Superior temporal gyrus (tissue), 1 donor: ENCODE data around the gene AFAP1.

Source experiments
- DNase-seq: peaks from one replicate; pipeline ENCODE4 v3.0.0-alpha.2; 2016; ENCODE audit errors: extremely low spot score

AFAP1 gene

DNA sequence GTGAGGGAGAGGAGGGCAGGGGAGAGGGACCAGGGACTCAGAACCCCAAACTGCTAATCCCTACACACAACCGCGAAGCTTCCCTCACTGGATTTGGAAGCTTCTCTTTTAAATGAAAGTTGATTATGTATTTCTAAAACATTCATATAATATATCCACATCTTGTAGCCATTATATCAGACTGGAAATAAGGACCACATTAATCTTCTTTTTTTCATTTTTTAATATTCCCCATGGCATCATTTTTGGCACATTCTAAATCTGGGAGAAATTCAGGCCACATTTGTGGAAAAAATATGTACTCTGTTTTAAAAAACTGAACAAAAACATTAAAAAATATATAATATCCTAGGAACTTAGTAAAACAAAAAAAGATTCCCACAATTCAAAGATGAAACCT lies 97.8 kb downstream of the AFAP1 start:
- no peak for DNase-seq

DNA sequence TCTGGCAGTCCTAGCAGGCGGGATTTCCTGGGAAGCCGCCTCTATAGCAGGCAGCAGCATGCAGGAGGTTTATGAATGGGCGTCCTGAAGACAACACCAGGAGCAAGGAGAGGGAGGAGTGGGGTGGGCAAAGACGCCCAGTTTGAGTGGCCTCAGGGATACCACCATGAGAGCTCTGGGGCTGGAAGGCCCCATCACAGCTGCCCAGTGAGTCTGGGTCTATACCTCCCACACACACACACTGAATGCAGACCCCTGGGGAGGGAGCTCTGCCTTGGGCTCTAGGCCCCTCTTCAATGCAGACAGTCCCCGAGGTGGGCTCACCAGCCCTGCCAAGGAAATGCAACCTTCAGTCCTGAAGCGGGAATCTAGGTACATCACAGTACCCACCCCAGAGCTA lies 98.6 kb downstream of the AFAP1 start:
- no peak for DNase-seq

DNA sequence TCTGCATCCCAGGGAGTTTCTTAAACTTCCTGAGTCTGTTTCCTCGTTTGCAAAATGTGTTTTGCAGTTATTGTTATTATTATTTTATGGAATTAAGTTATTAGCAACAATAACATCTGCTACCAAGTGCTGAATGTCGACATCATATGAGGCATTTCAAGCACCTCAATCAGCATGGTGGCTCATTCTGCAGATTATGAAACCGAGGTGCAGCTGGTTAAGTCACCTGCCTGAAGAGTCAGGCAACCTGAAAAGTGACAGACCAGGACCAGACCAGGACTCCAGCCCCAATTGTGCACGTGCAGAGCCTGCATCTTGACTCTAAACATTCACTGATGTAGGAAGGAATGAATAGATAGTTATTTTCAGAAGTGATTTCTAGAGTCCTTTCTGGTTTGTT lies 99.8 kb downstream of the AFAP1 start:
- no peak for DNase-seq

DNA sequence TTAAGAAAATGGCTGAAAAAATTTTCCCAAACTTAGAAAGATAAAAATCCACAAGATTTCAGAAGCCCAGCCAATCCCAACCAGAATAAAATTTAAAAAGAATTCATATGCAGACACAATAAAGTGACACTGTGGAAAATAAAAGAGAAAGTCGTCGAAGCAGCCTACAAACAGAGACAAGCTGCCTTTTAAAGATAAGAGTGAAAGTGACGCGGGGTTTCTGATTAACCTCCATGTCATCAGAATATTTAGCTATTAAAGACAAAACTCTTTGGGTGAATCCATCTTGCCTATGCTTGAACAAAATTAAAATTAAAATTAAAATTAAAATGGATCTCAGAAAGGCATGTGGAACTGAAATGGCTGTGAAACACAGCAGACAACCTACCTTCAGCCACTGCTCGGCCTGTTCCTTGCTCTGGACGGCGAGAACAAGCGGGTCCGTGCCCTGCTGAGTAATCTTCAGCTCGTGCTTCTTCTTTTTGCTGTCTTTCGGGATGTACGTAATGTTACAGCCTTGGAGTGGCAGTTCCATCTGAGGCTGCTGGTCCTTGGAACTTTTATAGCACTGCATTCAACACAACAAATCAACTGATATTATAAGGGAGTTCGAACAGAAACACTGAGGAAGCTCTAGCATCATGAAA lies 101.4 kb downstream of the AFAP1 start:
- DNase-seq, result no peak

DNA sequence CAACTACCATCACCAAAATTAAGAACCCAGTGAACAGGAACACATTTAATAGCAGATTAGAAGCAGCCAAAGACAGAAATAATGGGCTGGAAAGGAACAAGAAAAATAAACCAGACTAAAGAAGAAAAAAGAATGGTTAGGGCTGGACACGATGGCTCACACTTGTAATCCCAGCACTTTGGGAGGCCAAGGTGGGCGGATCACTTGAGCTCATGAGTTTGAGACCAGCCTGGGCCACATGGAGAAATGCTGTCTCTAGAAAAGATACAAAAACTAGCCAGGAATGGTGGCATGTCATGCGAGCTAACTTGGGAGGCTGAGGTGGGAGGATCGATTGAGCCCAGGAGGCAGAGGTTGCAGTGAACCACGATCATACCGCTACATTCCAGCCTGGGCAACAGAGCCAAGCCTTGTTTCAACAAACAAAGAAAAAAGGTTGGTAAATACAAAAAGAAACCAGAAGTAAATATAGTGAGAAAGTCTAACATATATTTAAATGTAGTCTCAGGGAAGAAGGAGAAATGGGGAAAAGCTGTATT lies 102.0 kb downstream of the AFAP1 start:
- DNase-seq, result no peak

DNA sequence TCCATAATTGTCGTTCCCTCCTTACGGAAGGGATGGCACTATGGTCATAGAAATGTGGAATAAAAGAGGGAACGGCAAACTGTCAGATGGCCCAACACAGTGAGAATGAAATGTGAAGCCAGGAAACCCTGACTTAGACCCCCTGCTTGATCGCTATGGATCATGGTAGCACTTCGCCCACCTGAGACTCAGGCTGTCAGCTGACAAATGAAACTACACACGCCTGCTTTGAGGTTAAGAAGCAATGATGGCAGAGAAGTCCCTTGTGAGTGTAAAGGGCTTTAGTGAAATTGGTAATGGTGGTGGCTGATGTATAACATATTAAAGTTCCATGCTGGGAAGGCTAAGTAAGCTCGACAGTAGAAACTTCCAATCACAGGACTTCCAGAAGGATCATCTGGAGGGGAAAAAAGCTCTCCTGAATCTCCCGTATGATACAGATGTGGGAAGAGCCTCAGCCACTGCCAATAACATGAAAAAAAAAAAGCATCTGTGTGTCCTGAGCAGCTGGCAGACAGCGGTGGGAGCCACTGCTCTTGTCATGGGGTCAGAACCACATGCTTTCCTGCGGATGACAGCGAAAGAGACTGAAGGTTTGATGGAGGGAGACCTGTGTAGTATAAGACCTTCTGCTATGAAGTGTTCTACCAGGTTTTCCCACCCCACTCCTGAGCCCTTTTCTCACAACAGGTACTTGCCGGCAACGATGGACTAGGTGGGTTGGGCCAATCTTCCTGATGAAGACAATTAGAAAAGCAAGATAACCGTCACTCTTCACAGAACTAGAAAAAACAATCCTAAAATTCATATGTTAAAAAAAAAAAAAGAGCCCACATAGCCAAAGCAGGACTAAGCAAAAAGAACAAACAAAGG lies 107.6 kb downstream of the AFAP1 start:
- DNase-seq, result no peak

- DNase-seq, result no peak
Observed at GRCh38 chr4:7831330-7831729, 108.3 kb downstream of the AFAP1 start.

- DNase-seq, result no peak
Observed at GRCh38 chr4:7830747-7831146, 108.9 kb downstream of the AFAP1 start.

GRCh38 chr4:7829652-7830580 lies 109.7 kb downstream of the AFAP1 start:
- DNase-seq, result no peak

DNA sequence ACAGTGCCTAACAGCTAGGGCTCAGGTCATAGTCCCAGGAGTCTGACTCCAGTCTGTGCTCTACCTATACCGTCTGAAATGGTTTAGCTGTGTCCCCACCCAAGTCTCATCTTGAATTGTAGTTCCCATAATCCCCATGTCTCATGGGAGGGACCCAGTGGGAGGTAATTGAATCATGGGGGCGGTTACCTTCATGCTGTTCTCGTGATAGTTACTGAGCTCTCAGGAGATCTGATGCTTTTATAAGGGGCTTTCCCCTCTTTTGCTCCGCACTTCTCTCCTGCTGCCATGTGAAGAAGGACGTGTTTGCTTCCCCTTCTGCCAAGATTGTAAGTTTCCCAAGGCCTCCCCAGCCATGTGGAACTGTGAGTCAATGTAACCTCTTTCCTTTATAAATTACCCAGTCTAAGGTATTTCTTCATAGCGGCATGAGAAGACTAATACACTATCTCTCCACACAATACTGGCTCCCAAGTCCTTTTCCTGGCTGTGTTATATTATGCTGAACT lies 110.8 kb downstream of the AFAP1 start:
- DNase-seq, result no peak

- DNase-seq, result peak; percentile 64
Observed at GRCh38 chr4:7828011-7828720, 111.5 kb downstream of the AFAP1 start.

DNA sequence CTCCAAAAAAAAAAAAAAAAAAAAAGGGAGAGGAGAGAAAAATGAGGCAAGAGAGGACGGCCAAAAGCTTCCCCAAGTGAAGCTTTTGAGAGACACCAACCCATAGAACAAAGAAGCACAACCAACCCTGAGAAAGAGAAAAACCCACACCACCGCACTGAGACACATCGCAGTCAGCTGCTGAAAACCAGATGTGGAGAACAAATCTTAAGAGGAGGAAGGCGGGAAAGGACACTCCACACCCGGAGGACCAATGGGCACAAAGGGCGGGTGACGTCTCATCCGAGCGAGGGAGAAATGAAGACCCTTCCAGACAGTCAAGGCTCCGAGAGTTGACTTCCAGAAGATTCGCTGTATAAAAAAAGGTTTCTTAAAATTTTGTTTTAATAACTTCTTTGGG lies 112.1 kb downstream of the AFAP1 start:
- DNase-seq, result no peak

- DNase-seq, result no peak
Observed at GRCh38 chr4:7826909-7827306, 112.8 kb downstream of the AFAP1 start.

DNA sequence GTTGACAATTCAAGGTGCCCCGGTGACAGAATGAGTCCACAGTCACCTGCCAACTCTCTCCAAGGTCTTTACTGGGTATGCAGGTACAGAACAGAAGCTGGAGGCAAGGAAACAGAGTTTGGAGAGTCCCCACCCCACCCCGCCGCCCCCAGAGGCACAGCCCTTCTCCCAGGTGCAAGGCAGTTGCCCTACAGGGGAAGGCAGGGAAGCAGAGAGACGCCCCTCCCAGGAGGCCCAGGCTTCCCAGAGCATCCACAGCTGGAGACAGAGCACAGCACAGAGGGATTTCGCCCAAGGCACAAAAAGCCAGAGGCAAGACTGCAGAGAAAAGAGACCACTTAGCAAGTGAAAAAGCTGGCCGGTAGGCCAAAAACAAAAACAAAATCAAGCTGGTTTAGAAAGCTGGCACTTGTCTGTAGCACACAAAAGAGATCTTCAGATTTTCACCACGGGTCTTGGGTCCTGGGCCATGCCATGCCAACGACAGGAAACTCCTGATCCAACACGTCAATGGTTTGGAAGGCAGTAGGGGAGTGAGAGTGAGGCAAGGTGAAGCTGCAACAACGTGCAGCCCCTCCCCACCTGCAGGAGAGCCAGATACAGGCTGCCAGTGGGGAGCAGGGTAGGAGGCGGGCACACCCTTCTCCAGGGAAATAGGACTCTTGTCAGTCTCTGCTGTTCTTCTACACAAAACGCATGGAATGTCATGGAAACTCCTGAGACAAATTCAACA lies 113.3 kb downstream of the AFAP1 start:
- no peak for DNase-seq

GRCh38 chr4:7824218-7824617 lies 115.4 kb downstream of the AFAP1 start:
- DNase-seq, result no peak

DNA sequence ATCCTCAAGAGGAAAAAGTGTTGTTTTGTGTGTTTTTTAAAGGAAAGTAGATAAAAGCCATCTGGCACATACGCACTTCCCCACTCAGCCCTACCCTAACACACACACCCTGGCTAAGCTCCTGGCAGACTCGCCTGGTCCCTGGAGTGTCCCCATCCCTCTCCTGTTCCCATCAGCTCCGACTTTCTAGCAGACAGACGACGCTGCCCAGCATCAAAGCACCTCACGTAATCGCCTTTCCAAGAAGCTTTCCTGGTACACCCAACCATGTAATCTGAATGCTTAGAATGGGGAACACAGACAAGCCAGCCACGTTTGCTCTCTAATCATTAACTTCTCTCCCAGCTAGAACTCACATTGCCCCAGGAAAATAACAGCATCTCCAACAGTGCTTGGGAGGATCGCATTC lies 116.2 kb downstream of the AFAP1 start:
- DNase-seq, result no peak

DNA sequence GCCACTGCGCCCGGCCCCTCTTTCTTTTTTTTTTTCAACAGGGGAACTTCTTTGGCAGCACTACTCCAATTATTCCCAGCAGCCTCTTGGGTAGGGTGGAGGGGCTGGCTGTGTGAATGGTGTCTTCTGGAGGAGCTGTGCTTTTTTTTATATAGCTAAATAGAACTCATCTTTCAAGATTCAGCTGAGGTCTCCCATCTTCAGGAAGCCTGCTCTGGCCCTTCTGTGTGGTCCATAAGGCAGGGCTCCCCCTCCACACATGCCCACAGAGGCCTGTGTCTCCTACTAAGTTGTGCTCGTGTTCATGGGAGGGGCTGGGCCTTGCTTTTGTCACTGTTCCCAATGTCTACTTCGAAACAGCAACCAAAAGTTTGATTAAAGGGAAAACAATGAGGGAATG lies 116.8 kb downstream of the AFAP1 start:
- no peak for DNase-seq

DNA sequence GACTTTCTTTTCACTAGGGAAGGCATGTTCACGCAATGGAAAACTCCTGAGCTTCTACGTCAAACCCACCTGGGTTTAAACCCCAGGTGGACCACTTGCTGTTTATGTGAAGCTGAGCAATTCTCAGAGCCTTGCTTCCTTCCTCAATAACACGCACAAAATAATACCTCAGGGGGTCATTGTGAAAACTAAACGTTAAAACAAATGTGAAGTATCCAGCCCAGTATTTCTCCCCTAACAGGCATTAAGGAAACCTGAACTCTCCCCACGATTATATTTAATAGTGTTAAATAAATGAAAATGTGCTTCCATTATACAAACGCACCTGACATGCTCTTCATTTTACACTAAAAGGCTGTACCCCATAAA lies 117.5 kb downstream of the AFAP1 start:
- no peak for DNase-seq

GRCh38 chr4:7821245-7822136 lies 118.2 kb downstream of the AFAP1 start:
- no peak for DNase-seq
